H1 (cell line): ENCODE measurements around the gene DCANP1. TPM values are rescaled to one million over a fixed set of nuclear protein-coding genes. Genes with fewer than 3 reads are reported as not detected.

Source experiments
- CTCF ChIA-PET: fragments of 300-600 bp; sonication (Branson Sonifier 250); formaldehyde crosslinking; loops from one replicate; lab custom pipeline; 2021; ENCODE audit not compliant: partially characterized antibody; lab: Charles Lee
- POLR2A ChIA-PET: fragments of 300-600 bp; sonication (Branson Sonifier 250); formaldehyde crosslinking; loops from one replicate; lab custom pipeline; 2021; ENCODE audit warnings: inconsistent platforms; ENCODE audit not compliant: partially characterized antibody; lab: Charles Lee
- DNase-seq, 2 experiments: peaks; one replicate each; pipeline versions ENCODE4 v3.0.0 to v3.0.0-alpha.2; 2010 to 2022; ENCODE audit warnings: low spot score in 2 of 2, low read depth in 1 of 2, mixed read lengths in 1 of 2
- FAIRE-seq: peaks from 2 replicates; lab custom pipeline; 2011; peaks lifted over from hg19 to GRCh38; lab: Jason Lieb, UNC
- H2AFZ ChIP-seq: 2 replicates; pipeline ENCODE4 v1.8.1; 2012; ENCODE audit warnings: low read length, inconsistent platforms
- H2AK5ac ChIP-seq: 2 replicates; pipeline ENCODE4 v1.6.1; 2013; ENCODE audit warnings: low read depth, low read length
- H2BK120ac ChIP-seq: replicated peaks from 2 replicates; pipeline ENCODE3; 2013; ENCODE audit warnings: low read depth, low read length, inconsistent platforms
- H2BK12ac ChIP-seq: 2 replicates; pipeline ENCODE4 v1.6.1; 2013; ENCODE audit warnings: low read depth, low read length
- H2BK15ac ChIP-seq: 2 replicates; pipeline ENCODE4 v1.6.1; 2013; ENCODE audit warnings: low read length
- H2BK20ac ChIP-seq: 2 replicates; pipeline ENCODE4 v1.6.1; 2013; ENCODE audit warnings: low read length
- H2BK5ac ChIP-seq: 2 replicates; pipeline ENCODE4 v1.6.1; 2013; ENCODE audit warnings: low read depth, low read length
- H3K14ac ChIP-seq: 2 replicates; pipeline ENCODE4 v1.6.1; 2013; ENCODE audit warnings: inconsistent platforms; ENCODE audit not compliant: insufficient read length
- H3K18ac ChIP-seq: 2 replicates; pipeline ENCODE4 v1.6.1; 2013; ENCODE audit warnings: low read length; ENCODE audit errors: extremely low read depth
- H3K23ac ChIP-seq: 2 replicates; pipeline ENCODE4 v1.6.1; 2013; ENCODE audit warnings: inconsistent platforms; ENCODE audit not compliant: insufficient read length
- H3K23me2 ChIP-seq: 2 replicates; pipeline ENCODE4 v1.6.1; 2013; ENCODE audit warnings: low read depth, low read length
- H3K27ac ChIP-seq: 2 replicates; pipeline ENCODE4 v1.6.1; 2011; ENCODE audit warnings: low read depth, low read length, inconsistent platforms
- H3K27me3 ChIP-seq, 4 experiments: replicated peaks in 1 of 4; 1 replicate in 1 of 4; 2 replicates in 3 of 4; pipeline versions ENCODE4 v1.6.1 to v1.8.1; 2011 to 2013; ENCODE audit warnings: low read length in 3 of 4, mild to moderate bottlenecking in 3 of 4, inconsistent platforms in 2 of 4, mixed read lengths in 2 of 4, moderate library complexity in 1 of 4; ENCODE audit not compliant: control insufficient read depth in 3 of 4, insufficient read depth in 3 of 4; ENCODE audit errors: extremely low read depth in 1 of 4
- H3K36me3 ChIP-seq, 4 experiments: 2 replicates each; pipeline versions ENCODE4 v1.6.1 to v1.8.1; 2011 to 2013; ENCODE audit warnings: mild to moderate bottlenecking in 4 of 4, low read length in 3 of 4, moderate library complexity in 2 of 4, control low read depth in 1 of 4, inconsistent platforms in 1 of 4; ENCODE audit not compliant: insufficient read depth in 4 of 4, control insufficient read depth in 2 of 4
- H3K4ac ChIP-seq: replicated peaks from 2 replicates; pipeline ENCODE3; 2013; ENCODE audit warnings: low read length, low read depth, mixed read lengths, inconsistent platforms; ENCODE audit not compliant: insufficient read length
- H3K4me1 ChIP-seq, 4 experiments: replicated peaks in 1 of 4; 1 replicate in 1 of 4; 2 replicates in 3 of 4; pipeline versions ENCODE4 v1.6.1 to v1.8.1; 2011 to 2013; ENCODE audit warnings: low read length in 3 of 4, inconsistent platforms in 2 of 4, mixed read lengths in 1 of 4; ENCODE audit not compliant: insufficient read depth in 4 of 4, control insufficient read depth in 3 of 4
- H3K4me2 ChIP-seq, 2 experiments: 2 replicates each; pipeline versions ENCODE4 v1.6.1 to v1.8.1; 2011 to 2013; ENCODE audit warnings: low read depth in 2 of 2, low read length in 2 of 2, control low read depth in 1 of 2, inconsistent platforms in 1 of 2, mild to moderate bottlenecking in 1 of 2; ENCODE audit not compliant: insufficient read depth in 1 of 2
- H3K4me3 ChIP-seq, 4 experiments: fragments of 200-600, 300-600 bp in 1 of 4; sonication (generic), shearing (Covaris generic), sonication (Bioruptor Twin) in 1 of 4; 2 replicates each; pipeline versions ENCODE4 v1.5.1 to v1.8.1; 2011 to 2016; ENCODE audit warnings: low read length in 4 of 4, low read depth in 3 of 4, control low read depth in 2 of 4, inconsistent platforms in 2 of 4, mild to moderate bottlenecking in 2 of 4, mixed read lengths in 1 of 4, moderate library complexity in 1 of 4; ENCODE audit not compliant: insufficient read depth in 2 of 4; ENCODE audit errors: extremely low read depth in 1 of 4
- H3K56ac ChIP-seq: replicated peaks from 2 replicates; pipeline ENCODE3; 2013; ENCODE audit warnings: low read depth, mild to moderate bottlenecking, mixed read lengths, low read length, inconsistent platforms; ENCODE audit not compliant: insufficient read length
- H3K79me1 ChIP-seq: 2 replicates; pipeline ENCODE4 v1.6.1; 2013; ENCODE audit warnings: low read depth, low read length, control low read depth
- H3K79me2 ChIP-seq, 2 experiments: 2 replicates each; pipeline versions ENCODE4 v1.6.1 to v1.8.1; 2012 to 2013; ENCODE audit warnings: low read length in 2 of 2, mild to moderate bottlenecking in 2 of 2, inconsistent platforms in 1 of 2; ENCODE audit not compliant: insufficient read depth in 2 of 2, control insufficient read depth in 1 of 2
- H3K9ac ChIP-seq, 4 experiments: replicated peaks in 1 of 4; 1 replicate in 1 of 4; 2 replicates in 3 of 4; pipeline versions ENCODE4 v1.6.1 to v1.8.1; 2011 to 2013; ENCODE audit warnings: low read depth in 3 of 4, low read length in 3 of 4, control low read depth in 2 of 4, mild to moderate bottlenecking in 2 of 4, moderate library complexity in 2 of 4, inconsistent platforms in 1 of 4; ENCODE audit errors: extremely low read depth in 1 of 4
- H3K9me3 ChIP-seq, 2 experiments: 2 replicates each; pipeline versions ENCODE4 v1.6.1 to v1.8.1; 2012 to 2013; ENCODE audit warnings: mild to moderate bottlenecking in 2 of 2, moderate library complexity in 2 of 2, control low read depth in 1 of 2, inconsistent platforms in 1 of 2, low read depth in 1 of 2, low read length in 1 of 2, mixed read lengths in 1 of 2; ENCODE audit not compliant: insufficient read depth in 2 of 2
- H4K20me1 ChIP-seq, 2 experiments: replicated peaks in 1 of 2; 2 replicates each; pipeline versions ENCODE3 to v1.8.1; 2011 to 2013; ENCODE audit warnings: inconsistent platforms in 2 of 2, low read length in 2 of 2, mild to moderate bottlenecking in 1 of 2; ENCODE audit not compliant: insufficient read depth in 2 of 2, control insufficient read depth in 1 of 2
- H4K5ac ChIP-seq: 2 replicates; pipeline ENCODE4 v1.6.1; 2013; ENCODE audit warnings: low read length, low read depth, mixed read lengths, inconsistent platforms; ENCODE audit not compliant: insufficient read length
- H4K8ac ChIP-seq: 2 replicates; pipeline ENCODE4 v1.8.0; 2013; ENCODE audit warnings: mild to moderate bottlenecking, moderate library complexity, low read length, inconsistent platforms; ENCODE audit not compliant: insufficient read depth; ENCODE audit errors: extremely low read depth
- H4K91ac ChIP-seq: replicated peaks from 2 replicates; pipeline ENCODE3; 2013; ENCODE audit warnings: low read length, mixed read lengths, inconsistent platforms; ENCODE audit not compliant: insufficient read length
- CEBPB ChIP-seq: IDR thresholded peaks from 2 replicates; pipeline ENCODE4 v1.6.1; 2012; ENCODE audit warnings: low read depth, low read length
- CTBP2 ChIP-seq: IDR thresholded peaks from 2 replicates; pipeline ENCODE4 v1.7.0; 2011; ENCODE audit warnings: borderline replicate concordance, mild to moderate bottlenecking, moderate library complexity, mixed read lengths, low read length; ENCODE audit not compliant: insufficient read depth, insufficient read length
- EZH2 ChIP-seq: fragments of 200-600 bp; sonication (generic); IDR thresholded peaks from 2 replicates; pipeline ENCODE4 v1.7.1; 2012; ENCODE audit warnings: low read depth, mild to moderate bottlenecking, moderate library complexity, low read length, inconsistent platforms; ENCODE audit not compliant: severe bottlenecking
- HDAC2 ChIP-seq, 2 experiments: fragments of 300-600 bp in 1 of 2; sonication (generic) in 1 of 2; IDR thresholded peaks; 2 replicates each; pipeline ENCODE4 v1.6.1; 2011 to 2012; ENCODE audit warnings: low read depth in 2 of 2, low read length in 2 of 2, mild to moderate bottlenecking in 2 of 2, moderate library complexity in 2 of 2, borderline replicate concordance in 1 of 2, inconsistent platforms in 1 of 2
- KDM4A ChIP-seq: IDR thresholded peaks from one replicate; pipeline ENCODE4 v1.7.1; 2012; ENCODE audit warnings: low read depth, mild to moderate bottlenecking, moderate library complexity, low read length, inconsistent platforms; ENCODE audit not compliant: severe bottlenecking
- KDM5A ChIP-seq: fragments of 200-600 bp; IDR thresholded peaks from 2 replicates; pipeline ENCODE4 v1.7.1; 2012; ENCODE audit warnings: mild to moderate bottlenecking, low read length, inconsistent platforms, mixed read lengths
- POLR2AphosphoS5 ChIP-seq: IDR thresholded peaks from 2 replicates; pipeline ENCODE4 v1.6.1; 2011; ENCODE audit warnings: low read depth, low read length
- POU5F1 ChIP-seq: IDR thresholded peaks from 2 replicates; pipeline ENCODE4 v1.6.1; 2011; ENCODE audit warnings: low read depth, mild to moderate bottlenecking, low read length, moderate library complexity
- RFX5 ChIP-seq: IDR thresholded peaks from 2 replicates; pipeline ENCODE4 v1.6.1; 2011; ENCODE audit warnings: low read depth, low read length, improper control_type of control experiment, borderline replicate concordance
- SAP30 ChIP-seq: fragments of 300-600 bp; sonication (generic); IDR thresholded peaks from 2 replicates; pipeline ENCODE4 v1.7.1; 2012; ENCODE audit warnings: low read length, moderate library complexity, mild to moderate bottlenecking, inconsistent platforms; ENCODE audit not compliant: insufficient read depth, insufficient replicate concordance
- SP1 ChIP-seq: IDR thresholded peaks from 2 replicates; pipeline ENCODE4 v1.6.1; 2011; ENCODE audit warnings: low read depth, low read length
- WGBS, 2 experiments: shearing (Covaris generic) in 1 of 2; methylation state at CpG; one replicate each; pipeline versions ENCODE4 v1.1.6 to v1.1.7; 2013 to 2015; ENCODE audit warnings: low lambda C conversion rate in 2 of 2, mixed read lengths in 2 of 2, inconsistent platforms in 1 of 2, low coverage in 1 of 2, missing lambda C conversion rate in 1 of 2; ENCODE audit not compliant: insufficient replicate concordance in 2 of 2, insufficient coverage in 1 of 2, insufficient read length in 1 of 2; ENCODE audit errors: extremely low coverage in 1 of 2, missing lambda C conversion rate in 1 of 2; 5-methylcytosine and 5-hydroxymethylcytosine counted together
- polyA plus RNA-seq, 7 experiments: library from polyadenylated mRNA; depleted of rRNA in 3 of 7; stranded (reverse) in 5 of 7; unstranded in 2 of 7; fragments of >200 nt in 5 of 7; fragments of 200-250 nt in 2 of 7; gene quantifications; 1 replicate in 5 of 7; 2 replicates in 1 of 7; 4 replicates in 1 of 7; pipeline versions ENCODE4 v1.2.1 to v1.2.3, GENCODE V29; 2011 to 2013; ENCODE audit warnings: missing spikeins in 2 of 7, mixed read lengths in 2 of 7
- total RNA-seq: library from RNA; stranded (reverse); fragmentation: NEBNext Ultra II Directional; extraction: Animal tissue kit (Norgen Biotek cat#: 25700); gene quantifications from 2 replicates; pipeline ENCODE4 v1.2.1, GENCODE V29; 2021

DCANP1 gene
- total and polyA plus RNA-seq, 2 of the 8 experiments (the other 6 are each of a cell fraction or from before 2014, with no cell fraction given): not detected

GRCh38 chr5:135458921-135459331, 11.8 kb upstream of the DCANP1 start:
- no peak overlapping the region for H3K9ac ChIP-seq
- H3K4me1 ChIP-seq: no peaks in the 10 kb centered on the region
- H3K79me2 ChIP-seq: no peaks in the 10 kb centered on the region
- H3K27ac ChIP-seq: no peak overlapping the region
- CTCF ChIA-PET: interaction anchor here (0.6 to 21.6 kb wide), 14 partner anchors 11 to 373 kb away, joined by 3 to 778 read pairs (median 8); partner anchors contain the start of genes DCANP1 and TIFAB
- no peak overlapping the region for H3K4me3 ChIP-seq
- no peak overlapping the region for H4K8ac ChIP-seq
- TF ChIP-seq EZH2 (no peak), RFX5 (no peak), CEBPB (no peak), SP1 (no peak), KDM5A (no peak), HDAC2 (IDR thresholded peaks at IDR 0.05; ENCODE audit: borderline replicate concordance in 1 of 2, low read depth in 2 of 2, low read length in 2 of 2) (no peak), KDM4A (no peak), POU5F1 (no peak), POLR2AphosphoS5 (no peak), CTBP2 (no peak), SAP30 (no peak)
- TF ChIP-seq, all 59 proteins: peak for 0
- Histone ChIP-seq H3K4me2 (no peak overlapping the region), H4K20me1 (peaks cover 0 to 3% of the 10 kb centered on the region in 2 experiments), H2BK20ac (no peak overlapping the region), H3K23me2 (no peaks in the 10 kb centered on the region), H3K23ac (no peak overlapping the region), H3K36me3 (no peaks in the 10 kb centered on the region), H3K14ac (no peak overlapping the region), H2BK120ac (no peak overlapping the region), H2BK15ac (no peak overlapping the region), H4K5ac (no peak overlapping the region), H4K91ac (no peak overlapping the region), H2AK5ac (no peak overlapping the region), H2BK12ac (no peak overlapping the region), H3K27me3 (peaks cover 7 to 28% (median 15%) of the 10 kb centered on the region in 4 experiments), H3K9me3 (no peaks in the 10 kb centered on the region), H2BK5ac (no peak overlapping the region), H3K18ac (no peak overlapping the region; the same call in 1 of the 2 replicates), H2AFZ (no peak overlapping the region), H3K4ac (no peak overlapping the region), H3K56ac (no peak overlapping the region), H3K79me1 (no peaks in the 10 kb centered on the region)
- POLR2A ChIA-PET: no interaction called here
- no peak for DNase-seq
- no peak for FAIRE-seq
- 82% methylated on average over 5 of the region's 5 CpGs; no CpG with 5 or more reads in 1 of the 2 experiments for WGBS, 2 experiments
